BE2C (cell line): ENCODE data around the gene ABCB9.
A peak's percentile ranks its signal among the peaks of the same experiment; 100 is the strongest.

Experiments
- DNase-seq: peaks from one replicate; pipeline ENCODE4 v3.0.0-alpha.2; 2020
- H3K27me3 ChIP-seq: fragments of 250-450 bp; sonication (Bioruptor Pico); 2 replicates; pipeline ENCODE4 v1.5.1; 2020; ENCODE audit warnings: mild to moderate bottlenecking
- H3K36me3 ChIP-seq: fragments of 250-450 bp; sonication (Bioruptor Pico); 2 replicates; pipeline ENCODE4 v1.5.1; 2020; ENCODE audit warnings: mild to moderate bottlenecking
- H3K4me1 ChIP-seq: fragments of 250-450 bp; sonication (Bioruptor Pico); 2 replicates; pipeline ENCODE4 v1.5.1; 2020
- H3K4me3 ChIP-seq: 2 replicates; pipeline ENCODE4 v1.5.1; 2011; ENCODE audit warnings: low read depth, low read length
- H3K9me3 ChIP-seq: fragments of 250-450 bp; sonication (Bioruptor Pico); 2 replicates; pipeline ENCODE4 v1.5.1; 2020
- CTCF ChIP-seq: IDR thresholded peaks from 2 replicates; pipeline ENCODE4 v1.5.1; 2012; ENCODE audit warnings: mild to moderate bottlenecking, low read depth, low read length

Gene ABCB9

GRCh38 chr12:122880668-122881067 lies 85.6 kb downstream of the ABCB9 start:
- Histone ChIP-seq H3K36me3 (peaks cover 2% of the 10 kb centered on the region; the same call in 1 of the 2 replicates), H3K4me1 (no peaks in the 10 kb centered on the region), H3K9me3 (no peaks in the 10 kb centered on the region), H3K4me3 (no peak overlapping the region), H3K27me3 (no peaks in the 10 kb centered on the region)
- peak; percentile 75 for TF ChIP-seq CTCF
- DNase-seq, result no peak

GRCh38 chr12:122880155-122880667 lies 86.1 kb downstream of the ABCB9 start:
- no peak for DNase-seq
- H3K4me1 ChIP-seq, result no peaks in the 10 kb centered on the region
- H3K27me3 ChIP-seq, result no peaks in the 10 kb centered on the region

More at GRCh38 chr12:122880155-122880667, 86.1 kb downstream of the ABCB9 start:
- H3K9me3 ChIP-seq, result no peaks in the 10 kb centered on the region
- no peak for TF ChIP-seq CTCF
- peaks cover 2% of the 10 kb centered on the region; the same call in 1 of the 2 replicates for H3K36me3 ChIP-seq
- no peak overlapping the region for H3K4me3 ChIP-seq
